NT2/D1 (cell line): ENCODE measurements around the gene KIF2B.

Experiments used
- YY1 ChIP-seq: IDR thresholded peaks from 2 replicates; pipeline ENCODE4 v1.6.1; 2011; ENCODE audit not compliant: insufficient read length, insufficient read depth
- ZNF274 ChIP-seq: IDR thresholded peaks from 2 replicates; pipeline ENCODE4 v1.6.1; 2011; ENCODE audit warnings: mild to moderate bottlenecking, low read depth, low read length

DNA sequence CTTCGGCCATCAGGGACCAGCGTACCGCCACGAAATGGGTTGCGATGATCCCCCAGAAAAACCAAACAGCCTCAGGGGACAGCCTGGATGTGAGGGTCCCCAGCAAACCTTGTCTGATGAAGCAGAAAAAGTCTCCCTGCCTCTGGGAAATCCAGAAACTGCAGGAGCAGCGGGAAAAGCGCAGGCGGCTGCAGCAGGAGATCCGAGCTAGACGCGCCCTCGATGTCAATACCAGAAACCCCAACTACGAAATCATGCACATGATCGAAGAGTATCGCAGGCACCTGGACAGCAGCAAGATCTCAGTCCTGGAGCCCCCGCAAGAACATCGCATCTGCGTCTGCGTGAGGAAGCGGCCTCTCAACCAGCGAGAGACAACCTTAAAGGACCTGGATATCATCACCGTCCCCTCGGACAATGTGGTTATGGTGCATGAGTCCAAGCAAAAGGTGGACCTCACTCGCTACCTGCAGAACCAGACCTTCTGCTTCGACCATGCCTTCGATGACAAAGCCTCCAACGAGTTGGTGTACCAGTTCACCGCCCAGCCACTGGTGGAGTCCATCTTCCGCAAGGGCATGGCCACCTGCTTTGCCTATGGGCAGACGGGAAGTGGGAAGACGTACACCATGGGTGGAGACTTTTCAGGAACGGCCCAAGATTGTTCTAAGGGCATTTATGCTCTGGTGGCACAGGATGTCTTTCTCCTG is 769 bp downstream of the KIF2B start:
- TF ChIP-seq ZNF274 (no peak), YY1 (no peak)
